Retina (tissue), 1 donor: ENCODE data around the gene CD9.
A peak's percentile ranks its signal among the peaks of the same experiment; 100 is the strongest.
"Not testable (repeated sequence)": the region's sequence is repeated elsewhere in the genome, so short reads cannot be mapped to it uniquely, and the experiment has no call there.

Experiments used
- DNase-seq: peaks from one replicate; pipeline ENCODE4 v3.0.0-alpha.2; 2016

CD9 gene

DNA sequence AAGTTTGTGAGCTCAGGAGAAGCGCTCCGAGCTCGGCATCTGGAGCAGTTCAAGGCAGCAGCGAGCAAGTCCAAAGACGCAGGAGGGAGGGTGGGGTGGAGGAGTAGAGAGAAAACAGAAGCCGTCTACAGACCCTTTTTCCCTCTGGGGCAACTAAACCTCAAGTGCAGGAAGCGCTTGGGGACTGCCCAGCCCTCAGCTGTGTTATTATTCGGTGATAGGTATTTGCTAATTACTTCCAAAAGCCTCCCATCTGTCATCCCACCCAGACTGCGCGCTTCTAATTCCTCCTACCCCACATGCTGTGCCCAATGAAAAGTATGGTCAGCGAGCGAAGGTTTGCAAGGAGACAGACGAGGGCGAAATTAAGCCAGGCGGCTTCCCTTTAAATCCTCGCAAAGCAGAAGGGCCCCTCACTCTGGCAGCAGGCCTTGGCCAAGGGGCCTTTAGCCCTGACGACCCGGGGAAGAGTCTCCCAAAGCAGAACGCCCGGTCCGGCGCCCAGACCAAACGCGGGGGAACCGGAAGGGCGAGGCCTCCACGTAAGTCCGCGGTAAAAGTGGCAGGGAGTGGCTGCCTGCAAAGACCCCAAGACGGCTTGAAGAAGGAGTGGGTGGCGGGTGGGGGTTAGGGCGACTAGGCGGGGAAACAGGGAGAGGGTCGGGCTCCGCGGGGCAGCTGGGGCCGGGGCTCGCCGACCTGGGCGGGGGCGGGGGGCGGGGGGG, 507 bp upstream of the CD9 start:
- DNase-seq: peak; percentile 81

DNA sequence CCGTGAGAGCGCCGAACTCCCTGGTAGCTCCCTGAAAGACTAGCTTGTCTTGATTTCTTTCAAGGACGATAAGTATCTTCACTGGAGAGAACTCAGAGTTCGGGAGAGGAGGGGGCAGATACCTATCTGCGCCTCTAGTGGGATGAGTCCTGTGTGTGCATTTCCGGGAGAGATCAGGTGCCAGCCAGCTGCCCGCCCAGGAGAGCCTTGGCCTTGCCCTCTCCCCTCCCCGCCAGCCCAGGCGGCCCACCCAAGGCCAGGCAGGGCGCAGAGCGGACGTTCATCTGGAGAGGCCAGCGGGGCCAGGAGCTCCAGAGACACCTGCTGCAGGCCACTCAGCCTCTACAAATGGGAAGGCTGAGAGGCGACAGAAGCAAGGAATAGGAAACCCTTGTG, 1.0 kb downstream of the CD9 start:
- no peak for DNase-seq

DNA sequence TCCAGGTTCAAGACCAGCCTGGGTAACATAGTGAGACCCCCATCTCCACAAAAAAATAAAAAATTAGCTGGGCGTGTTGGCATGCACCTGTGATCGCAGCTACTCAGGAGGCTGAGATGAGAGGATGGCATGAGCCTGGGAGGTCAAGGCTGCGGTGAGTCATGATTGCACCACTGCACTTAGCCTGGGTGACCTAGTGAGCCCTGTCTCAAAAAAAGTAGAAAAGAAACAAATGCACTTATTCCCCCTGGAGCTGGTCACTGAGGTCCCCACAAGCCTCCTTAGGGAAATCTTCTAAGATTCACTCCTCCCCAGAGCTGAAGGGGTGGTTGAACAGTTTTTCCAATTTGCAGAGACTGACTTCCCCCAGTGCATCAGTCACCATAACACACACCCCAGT, 1.6 kb downstream of the CD9 start:
- no peak for DNase-seq

DNA sequence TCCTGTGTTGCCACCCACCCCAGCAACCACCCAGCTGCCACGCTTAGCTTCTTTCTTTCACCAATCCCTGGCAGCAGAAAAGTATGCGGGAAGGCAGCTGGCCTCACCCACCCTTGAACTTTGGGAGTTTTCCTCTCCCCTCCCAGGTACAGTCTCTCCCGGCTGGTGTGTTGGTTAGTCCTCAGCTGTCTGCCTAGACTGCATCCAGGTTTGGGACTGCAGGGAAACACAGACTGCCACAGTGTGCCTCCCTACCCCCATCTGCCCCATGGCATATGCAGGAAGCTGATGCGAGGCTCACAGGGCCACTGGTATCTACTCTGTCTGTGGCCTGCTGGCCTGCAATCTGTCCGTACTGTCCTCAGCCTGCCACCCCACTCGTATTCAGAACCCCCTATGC, 2.1 kb downstream of the CD9 start:
- DNase-seq: no peak

DNA sequence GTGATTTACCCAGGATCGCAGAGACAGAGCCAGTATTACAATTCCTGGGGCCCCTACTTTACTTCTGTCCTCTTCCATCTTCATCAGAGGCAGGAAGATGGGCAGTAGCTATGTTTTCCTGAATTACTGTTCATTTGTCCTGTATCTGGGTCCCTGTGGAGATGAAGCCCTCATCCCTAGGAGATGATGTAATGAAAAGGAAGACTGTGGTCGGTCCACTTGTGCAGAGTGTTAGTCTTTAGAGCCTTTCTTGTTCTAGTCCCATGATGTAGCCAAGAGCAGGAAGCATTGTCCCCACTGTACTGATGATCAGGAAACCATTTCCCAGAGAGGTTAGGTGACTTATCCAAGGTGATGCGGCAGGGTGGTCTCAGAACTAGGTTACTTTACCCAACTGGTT, 2.6 kb downstream of the CD9 start:
- DNase-seq: no peak

DNA sequence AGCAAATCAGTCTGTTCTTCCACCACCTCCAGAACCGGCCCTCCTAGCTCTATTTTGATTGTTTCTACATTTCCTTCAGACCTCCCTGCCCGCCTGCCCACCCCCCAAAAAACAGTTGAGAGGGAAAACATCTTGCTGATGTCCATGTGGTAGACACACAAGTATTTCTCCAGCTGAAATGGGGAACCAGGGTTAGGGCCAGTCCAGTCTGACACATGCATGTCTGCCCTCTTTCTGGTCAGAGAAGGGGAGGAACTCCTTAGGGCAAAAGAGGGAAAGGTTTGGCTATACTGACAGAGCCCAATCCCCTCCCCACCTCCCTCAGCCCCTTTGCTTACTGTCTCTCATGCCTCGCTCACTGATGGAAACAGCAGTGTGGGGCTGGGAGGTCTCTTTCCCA, 3.4 kb downstream of the CD9 start:
- DNase-seq: no peak

DNA sequence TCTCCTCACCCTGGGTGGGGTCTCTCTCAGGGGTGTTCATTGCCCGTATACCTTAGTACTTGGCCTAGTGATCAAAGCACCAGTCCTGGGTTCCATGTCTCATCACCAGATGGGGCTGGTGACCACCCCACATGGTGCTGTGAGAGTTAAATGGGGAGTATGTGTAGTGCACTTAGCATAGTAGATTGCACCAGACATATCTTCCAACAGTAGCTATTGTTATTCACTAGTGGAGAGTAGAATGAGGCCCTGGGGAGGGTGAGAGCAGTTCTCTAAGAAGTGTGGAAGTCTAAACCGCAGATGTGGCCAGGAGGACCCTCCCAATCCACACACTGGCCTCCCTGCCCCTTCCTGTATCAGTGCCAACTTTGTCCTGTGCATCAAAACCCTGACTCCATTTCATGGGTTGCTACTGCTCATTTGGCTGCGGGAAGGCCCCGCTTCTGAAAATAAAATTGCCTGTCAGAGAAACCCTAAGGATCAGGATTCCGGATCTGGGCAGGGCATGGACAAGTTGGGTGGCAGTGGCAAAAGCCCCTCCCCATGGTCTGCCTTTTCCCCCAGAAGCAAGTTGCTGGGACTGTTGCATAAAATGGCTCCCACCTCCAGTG, 4.4 kb downstream of the CD9 start:
- DNase-seq: no peak

DNA sequence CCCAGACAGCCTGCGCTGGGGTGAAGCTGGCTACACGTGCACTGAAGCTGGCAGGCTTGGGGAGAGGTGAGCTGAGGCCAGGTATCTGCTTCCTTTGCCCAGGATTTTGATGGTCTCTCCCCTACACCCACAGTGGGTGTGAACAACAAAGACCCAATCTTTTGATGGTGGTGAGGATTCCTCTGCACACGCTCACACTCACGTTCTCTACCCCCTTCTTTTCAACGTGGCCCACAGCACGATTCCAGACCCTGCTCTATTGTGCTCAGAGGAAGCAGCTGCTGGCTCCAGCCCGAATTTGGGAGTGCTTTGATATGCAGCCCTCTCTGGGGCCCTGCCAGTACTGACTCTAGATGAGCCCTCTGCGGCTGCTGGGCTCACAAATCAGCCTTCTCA, 4.9 kb downstream of the CD9 start:
- no peak for DNase-seq

DNA sequence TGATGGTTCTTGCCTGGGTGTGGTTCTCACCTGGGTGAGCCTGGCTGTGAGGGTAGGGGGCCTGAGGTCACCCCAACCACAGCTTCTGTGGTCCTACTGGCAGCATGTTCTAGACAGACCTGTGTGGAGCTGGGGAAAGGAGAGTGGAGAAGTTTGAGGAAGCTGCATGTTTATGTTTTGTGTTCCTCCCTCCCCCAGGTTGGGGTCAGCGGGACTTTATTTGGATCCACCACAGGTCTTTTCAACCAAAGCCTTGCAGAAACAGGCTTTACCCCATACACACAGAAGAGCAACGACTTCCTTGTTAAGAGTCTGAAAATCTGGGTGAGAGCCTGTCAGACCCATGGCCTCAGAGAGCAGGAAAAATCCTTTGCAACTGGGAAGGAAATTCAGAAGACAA, 5.6 kb downstream of the CD9 start:
- DNase-seq: no peak

DNA sequence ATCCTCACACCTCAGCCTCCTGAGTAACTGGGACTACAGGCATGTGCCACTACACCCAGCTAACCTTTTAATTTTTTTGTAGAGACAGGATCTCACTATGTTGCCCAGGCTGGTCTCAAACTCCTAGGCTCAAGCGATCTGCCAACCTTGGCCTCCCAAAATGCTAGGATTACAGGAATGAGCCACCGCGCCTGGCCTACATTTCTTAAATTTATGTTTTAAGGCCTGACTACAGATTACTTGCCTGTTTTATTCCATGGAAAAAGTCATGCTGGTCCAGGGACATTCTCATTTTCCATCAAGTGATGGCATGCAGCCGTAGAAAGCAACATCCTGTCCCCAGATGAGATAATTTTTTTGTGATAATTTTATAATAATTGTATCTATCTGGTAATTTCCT, 6.1 kb downstream of the CD9 start:
- no peak for DNase-seq

DNA sequence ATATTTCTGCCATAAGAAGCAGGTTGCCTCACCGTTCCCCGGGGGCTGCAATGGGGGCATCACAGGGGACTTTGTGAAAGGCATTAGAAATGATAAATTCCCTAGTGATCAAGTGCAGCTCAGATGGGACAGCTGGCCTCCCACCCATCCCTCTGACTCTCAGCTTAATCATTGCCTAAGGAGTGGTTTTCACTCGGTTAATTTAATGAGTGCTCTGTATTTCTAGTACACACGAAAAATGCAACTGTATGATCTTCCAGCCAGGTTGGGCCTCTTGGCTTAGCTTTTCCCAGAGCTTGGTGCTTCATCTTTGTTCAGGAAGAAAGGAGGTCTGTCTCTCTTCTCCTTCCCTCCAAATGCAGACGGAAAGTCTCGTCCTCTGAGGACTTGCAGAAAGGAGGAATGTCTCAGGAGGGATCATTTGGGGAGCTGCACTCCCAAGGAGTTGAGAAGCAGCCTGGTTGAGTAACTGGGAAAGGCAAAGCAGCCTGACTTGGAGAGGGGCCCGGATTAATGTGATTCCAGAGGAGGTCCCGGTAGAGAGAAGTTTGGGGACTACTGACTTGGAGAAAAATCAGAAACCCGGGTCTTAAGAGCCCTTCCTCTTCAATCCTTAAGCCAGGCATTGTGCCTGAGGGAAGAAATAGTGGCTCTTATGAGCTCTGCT, 7.2 kb downstream of the CD9 start:
- no peak for DNase-seq

DNA sequence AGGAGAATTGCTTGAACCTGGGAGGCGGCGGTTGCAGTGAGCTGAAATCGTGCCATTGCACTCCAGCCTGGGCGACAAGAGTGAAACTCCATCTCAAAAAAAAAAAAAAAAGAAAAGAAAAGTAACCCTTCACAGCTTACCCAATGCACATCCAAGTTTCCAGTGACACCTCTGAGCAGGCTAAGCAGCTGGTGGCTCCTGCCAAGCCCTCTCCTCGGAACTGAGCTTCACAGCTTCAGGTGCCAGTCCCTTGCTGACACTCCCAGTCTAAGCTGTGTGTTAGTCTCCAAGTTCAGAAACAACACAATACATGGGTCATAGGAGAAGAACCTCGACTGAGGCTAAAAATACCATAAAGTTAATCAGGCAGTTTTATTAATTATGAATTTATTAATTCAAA, 7.9 kb downstream of the CD9 start:
- no peak for DNase-seq

DNA sequence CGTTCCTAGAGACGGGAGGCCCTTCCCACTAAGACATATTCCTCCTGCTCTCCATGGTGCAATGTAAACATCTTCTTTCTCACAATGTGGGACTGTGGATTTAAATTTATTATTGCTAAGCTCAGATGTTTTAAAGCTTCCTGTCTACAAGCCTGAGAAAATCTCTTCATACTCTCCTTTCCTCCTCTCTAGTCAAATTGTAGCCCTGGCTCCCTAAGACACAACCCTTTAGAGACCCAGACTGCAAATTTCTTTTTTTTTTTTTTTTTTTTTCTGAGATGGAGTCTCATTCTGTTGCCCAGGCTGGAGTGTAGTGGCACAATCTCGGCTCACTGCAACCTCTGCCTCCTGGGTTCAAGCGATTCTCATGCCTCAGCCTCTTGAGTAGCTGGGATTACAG, 9.2 kb downstream of the CD9 start:
- not testable (repeated sequence) for DNase-seq

DNA sequence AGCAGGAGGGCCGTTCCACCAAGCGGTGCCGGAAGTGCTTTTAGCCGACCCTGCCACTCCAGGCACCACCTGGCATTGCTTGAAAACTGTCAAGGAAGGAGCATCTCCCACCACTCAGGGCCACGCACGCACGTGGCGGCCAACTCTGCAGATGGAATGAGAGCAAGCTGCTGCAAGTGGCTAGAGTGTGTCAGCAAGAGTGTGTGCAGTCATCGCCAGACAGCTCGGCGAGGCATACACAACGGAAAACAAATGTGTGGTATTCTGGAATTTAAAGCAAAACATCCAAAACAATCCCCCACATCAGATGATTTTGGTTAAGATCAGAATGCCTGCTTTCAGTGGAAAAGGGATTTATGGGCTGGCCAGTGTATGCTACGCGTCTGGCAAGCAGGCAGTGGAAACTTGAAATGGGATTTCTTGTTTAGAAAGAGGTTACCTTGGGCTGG, 11.2 kb downstream of the CD9 start:
- DNase-seq: no peak

DNA sequence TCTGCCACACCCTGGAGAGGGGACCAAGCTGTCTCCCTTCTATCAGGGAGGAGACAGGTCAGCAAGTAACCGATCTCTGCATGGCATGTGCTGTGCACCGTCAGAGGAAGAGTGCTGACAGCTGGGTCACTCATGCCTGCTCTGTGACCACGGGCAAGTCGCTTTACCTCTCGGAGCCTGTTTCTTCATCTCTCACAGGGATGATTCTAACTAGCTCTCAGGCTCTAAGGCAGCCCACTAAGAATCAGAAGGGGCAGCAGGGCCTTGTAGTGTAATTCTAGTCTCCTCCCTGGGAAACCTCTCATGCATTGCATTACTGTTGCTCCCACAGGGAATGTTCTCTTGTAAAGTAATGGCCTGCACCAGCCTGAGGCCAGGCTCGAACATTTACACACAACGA, 11.9 kb downstream of the CD9 start:
- DNase-seq: no peak

DNA sequence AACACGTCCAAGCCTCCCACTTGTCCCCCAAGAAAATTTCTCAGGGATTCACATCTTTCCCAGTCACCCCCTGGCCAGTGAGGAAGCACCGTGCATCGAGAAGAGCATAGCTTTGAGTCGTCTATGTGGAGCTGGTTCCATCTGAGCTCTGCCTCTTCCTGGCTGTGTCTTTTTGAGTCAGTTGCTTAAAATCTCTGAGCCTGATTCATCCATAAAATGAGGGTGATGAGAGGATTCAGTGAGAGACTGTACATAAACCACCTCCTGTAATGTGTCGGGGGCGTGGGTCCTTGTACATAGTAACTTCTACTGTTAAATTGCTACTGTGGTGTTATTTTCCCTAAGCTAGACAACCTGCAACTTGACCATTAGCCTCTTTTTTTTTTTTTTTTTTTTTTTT, 13.8 kb downstream of the CD9 start:
- no peak for DNase-seq

DNA sequence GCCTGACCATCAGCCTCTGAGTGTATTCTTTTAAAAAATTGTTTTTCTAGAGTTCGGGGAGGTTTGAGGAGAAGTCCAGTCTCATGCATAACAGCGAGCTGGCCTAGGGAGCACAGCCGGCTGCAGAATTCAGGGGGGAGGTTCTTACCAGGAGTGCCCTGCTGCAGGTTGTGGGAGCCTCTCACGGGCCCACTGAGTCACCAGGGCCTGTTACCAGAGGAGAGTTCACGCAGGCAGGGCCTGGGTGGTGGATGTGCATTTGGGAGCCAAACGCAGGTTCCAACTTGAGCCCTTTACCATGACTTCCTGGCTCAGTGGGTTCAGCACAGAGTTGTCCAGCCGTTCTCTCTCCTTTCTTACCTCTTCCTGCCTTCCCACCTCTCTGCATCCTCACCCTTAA, 14.4 kb downstream of the CD9 start:
- no peak for DNase-seq

DNA sequence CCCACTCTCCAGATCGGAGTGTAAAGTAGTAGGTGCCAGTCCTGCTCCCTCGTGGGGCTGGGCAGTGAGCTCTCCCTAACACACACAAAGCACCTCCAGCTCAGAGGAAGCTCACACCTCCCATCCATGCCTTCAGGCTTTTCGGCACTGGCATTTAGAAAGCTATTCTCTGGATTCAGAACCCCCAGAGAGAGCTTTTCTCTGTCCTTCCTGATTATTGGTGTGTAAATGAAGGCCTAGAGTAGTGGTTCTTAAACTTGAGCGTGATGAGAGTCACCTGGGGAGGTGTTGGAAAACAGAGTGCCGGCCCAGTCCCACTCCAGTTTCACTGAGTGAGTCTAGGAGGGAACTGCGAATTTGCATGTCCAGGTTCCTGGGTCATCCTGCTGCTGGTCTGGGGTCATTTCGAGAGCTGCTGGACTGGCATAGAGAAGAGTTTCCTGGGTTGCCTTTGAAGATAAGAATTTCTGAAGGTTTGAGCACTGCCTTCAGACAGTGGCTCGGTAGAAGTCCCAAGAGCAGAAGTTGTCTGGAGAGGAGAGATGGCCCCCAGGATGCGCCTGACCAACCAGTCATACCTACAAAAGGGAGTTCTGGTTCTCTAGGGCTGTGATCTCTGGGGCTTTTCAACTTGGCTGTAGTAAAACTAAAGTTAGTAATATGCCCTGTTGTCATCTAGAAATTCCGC, 15.1 kb downstream of the CD9 start:
- DNase-seq: no peak

DNA sequence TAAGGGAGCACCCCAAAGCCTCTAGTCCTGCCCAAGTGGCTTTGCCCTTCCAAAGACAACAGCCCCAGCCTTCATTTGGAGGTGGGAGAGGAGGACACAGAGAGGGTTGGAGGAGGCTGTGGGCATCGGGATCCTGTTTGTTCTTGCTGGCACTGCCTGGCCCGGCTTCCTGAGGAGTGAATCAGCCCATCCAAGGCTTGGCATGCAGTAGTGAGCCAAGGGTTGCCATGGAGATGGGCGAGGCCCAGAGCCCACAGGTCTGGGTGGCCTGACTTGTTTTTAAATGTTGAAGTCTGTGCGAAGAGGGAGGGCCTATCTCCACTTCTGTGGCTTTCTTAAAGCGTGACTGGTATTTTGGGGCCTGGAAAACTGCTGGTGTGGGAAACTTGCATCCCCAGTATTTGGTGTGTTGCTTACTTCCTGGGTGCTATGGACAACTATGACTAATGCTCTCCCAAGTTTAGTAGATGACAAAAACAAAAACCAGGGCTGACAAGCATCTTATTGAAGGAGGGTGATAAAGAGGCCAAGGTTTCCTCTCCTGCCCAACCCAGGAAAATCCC, 15.8 kb downstream of the CD9 start:
- DNase-seq: no peak

DNA sequence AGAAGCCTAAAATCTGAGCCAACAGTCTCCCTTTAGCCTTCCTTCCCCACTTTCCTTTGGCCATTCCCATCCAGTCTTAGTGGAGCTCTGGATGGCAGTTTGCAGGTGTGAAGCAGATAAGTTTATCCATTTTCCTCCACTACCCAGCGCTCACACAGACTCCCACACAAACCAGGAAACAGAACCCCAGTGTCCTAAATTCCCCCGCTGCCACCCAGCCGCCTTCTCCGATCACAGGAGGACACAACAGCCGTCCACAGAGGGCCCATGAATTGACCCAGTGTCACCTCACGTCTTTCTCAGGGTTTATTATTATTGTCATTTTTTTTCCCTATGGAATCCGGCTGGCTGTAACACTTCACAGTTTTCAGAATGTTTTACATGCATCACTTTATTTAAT, 16.4 kb downstream of the CD9 start:
- DNase-seq: no peak

DNA sequence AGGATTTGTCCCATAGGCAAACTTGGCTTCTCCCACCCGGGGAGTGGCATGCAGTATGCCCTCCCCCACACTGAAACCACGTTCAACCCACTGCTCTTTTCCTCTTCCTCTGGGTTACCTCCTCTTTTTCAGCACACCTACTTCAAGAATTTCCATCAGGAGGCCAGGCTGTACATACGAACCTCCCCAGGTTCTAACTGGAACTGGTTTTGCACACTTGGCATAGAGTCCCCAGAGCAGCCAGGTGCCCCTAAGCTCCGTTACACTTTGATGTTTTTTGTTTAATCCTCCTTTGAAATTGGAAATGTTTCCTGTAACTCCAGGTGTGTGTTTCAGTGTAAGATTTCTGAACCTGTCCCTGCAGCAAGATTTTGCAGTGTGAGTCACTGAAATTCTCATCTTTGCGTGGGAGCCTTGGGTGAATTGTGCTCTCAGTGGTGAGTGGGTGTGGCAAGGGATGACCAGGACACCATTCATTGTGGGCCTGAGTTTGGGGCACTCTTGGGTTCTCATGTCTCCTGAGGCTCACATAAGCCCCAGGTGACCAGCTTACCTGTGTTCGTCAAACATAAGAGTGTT, 18.2 kb downstream of the CD9 start:
- no peak for DNase-seq

DNA sequence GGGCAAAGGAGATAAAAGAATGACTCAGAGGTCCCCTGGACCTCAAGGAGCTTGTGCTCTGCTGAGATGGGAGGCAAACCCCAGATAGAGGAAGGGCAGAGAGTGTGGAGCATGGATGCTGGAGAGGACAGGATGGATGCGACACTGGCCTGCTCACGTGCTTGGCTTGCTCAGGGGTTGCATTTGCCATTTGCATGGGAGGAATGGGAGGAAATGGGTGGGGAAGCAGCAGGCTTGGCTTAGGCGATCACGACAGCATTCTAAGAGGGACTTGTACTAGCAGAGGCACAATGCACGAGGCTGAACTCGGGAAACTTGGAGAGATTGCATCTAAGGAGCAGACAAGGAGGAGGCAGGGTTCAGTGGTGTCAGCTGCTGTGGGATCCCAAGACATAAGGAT, 19.8 kb downstream of the CD9 start:
- DNase-seq: no peak

DNA sequence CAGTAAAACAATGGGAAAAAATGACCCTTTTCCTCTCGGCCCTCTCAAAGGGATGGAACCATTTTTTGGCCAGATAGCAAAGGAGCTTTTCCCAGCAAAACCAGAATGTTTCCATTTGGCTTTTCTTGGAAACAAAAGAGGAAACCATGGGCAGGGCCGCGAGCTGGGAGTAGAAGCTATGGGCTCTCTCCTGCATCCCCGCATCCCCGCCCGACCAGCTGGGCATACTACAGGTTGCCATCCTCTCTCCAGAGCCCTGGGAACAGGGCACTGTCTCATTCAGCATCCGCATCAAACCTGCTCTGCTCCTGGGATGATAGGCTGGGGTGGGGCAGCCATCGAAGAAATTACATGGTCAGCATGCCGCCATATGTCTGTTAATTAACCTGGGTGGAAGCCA, 20.9 kb downstream of the CD9 start:
- no peak for DNase-seq
